ENCODE measurements around the gene CELSR1.

CELSR1 gene

GRCh38 chr22:46413725-46414379 lies 123.6 kb downstream of the CELSR1 start:
- no peak for DNase-seq (ENCODE audit: insufficient read length, low spot score)
- TF ChIP-seq CTCF (IDR thresholded peaks at IDR 0.05; ENCODE audit: insufficient read depth, missing control alignments) = no peak
- FAIRE-seq = no peak

GRCh38 chr22:46411347-46411746 lies 126.1 kb downstream of the CELSR1 start:
- TF ChIP-seq CTCF (IDR thresholded peaks at IDR 0.05; ENCODE audit: insufficient read depth, missing control alignments) = no peak
- FAIRE-seq (no peak), DNase-seq (ENCODE audit: insufficient read length, low spot score) (no peak)

GRCh38 chr22:46410291-46410808 lies 127.1 kb downstream of the CELSR1 start:
- no peak for FAIRE-seq
- DNase-seq (ENCODE audit: insufficient read length, low spot score) = no peak
- TF ChIP-seq CTCF (IDR thresholded peaks at IDR 0.05; ENCODE audit: insufficient read depth, missing control alignments) = no peak

- no peak for FAIRE-seq
- DNase-seq (ENCODE audit: insufficient read length, low spot score) = no peak
- TF ChIP-seq CTCF (IDR thresholded peaks at IDR 0.05; ENCODE audit: insufficient read depth, missing control alignments) = no peak
Measured at GRCh38 chr22:46409631-46410210, 127.7 kb downstream of the CELSR1 start.

- DNase-seq (ENCODE audit: insufficient read length, low spot score) (no peak), FAIRE-seq (no peak)
Measured at GRCh38 chr22:46408568-46409506, 128.6 kb downstream of the CELSR1 start.

GRCh38 chr22:46407748-46408147 lies 129.7 kb downstream of the CELSR1 start:
- FAIRE-seq (no peak), DNase-seq (ENCODE audit: insufficient read length, low spot score) (no peak)
- TF ChIP-seq CTCF (IDR thresholded peaks at IDR 0.05; ENCODE audit: insufficient read depth, missing control alignments) = no peak

More at GRCh38 chr22:46408568-46409506, 128.6 kb downstream of the CELSR1 start:
- no peak for TF ChIP-seq CTCF (IDR thresholded peaks at IDR 0.05; ENCODE audit: insufficient read depth, missing control alignments)
